ENCODE data around the gene TNFRSF18.

The TNFRSF18 gene

GRCh38 chr1:1183833-1184775 lies 22.3 kb downstream of the TNFRSF18 start:
- H3K4me3 ChIP-seq (ENCODE audit: low read depth, low read length), result no peak overlapping the region
- TF ChIP-seq CTCF (IDR thresholded peaks at IDR 0.05; ENCODE audit: low read depth, low read length), result no peak
- DNase-seq (ENCODE audit: low read depth, low spot score), result no peak
- in situ Hi-C loops (cut with HindIII; ENCODE audit: low sequenced_read_pairs), result no loop called here

GRCh38 chr1:1183221-1183747 lies 23.1 kb downstream of the TNFRSF18 start:
- H3K4me3 ChIP-seq (ENCODE audit: low read depth, low read length), result no peak overlapping the region
- no peak for TF ChIP-seq CTCF (IDR thresholded peaks at IDR 0.05; ENCODE audit: low read depth, low read length)
- no peak for DNase-seq (ENCODE audit: low read depth, low spot score)
- in situ Hi-C loops (cut with HindIII; ENCODE audit: low sequenced_read_pairs), result no loop called here

- in situ Hi-C loops (cut with HindIII; ENCODE audit: low sequenced_read_pairs), result no loop called here
- TF ChIP-seq CTCF (IDR thresholded peaks at IDR 0.05; ENCODE audit: low read depth, low read length), result no peak
- no peak for DNase-seq (ENCODE audit: low read depth, low spot score)
- no peak overlapping the region for H3K4me3 ChIP-seq (ENCODE audit: low read depth, low read length)
Observed at GRCh38 chr1:1182491-1183220, 23.7 kb downstream of the TNFRSF18 start.

- H3K4me3 ChIP-seq (ENCODE audit: low read depth, low read length), result no peak overlapping the region
- in situ Hi-C loops (cut with HindIII; ENCODE audit: low sequenced_read_pairs), result no loop called here
- no peak for DNase-seq (ENCODE audit: low read depth, low spot score)
- no peak for TF ChIP-seq CTCF (IDR thresholded peaks at IDR 0.05; ENCODE audit: low read depth, low read length)
Observed at GRCh38 chr1:1181938-1182410, 24.4 kb downstream of the TNFRSF18 start.

GRCh38 chr1:1181129-1181937 lies 25.1 kb downstream of the TNFRSF18 start:
- no peak overlapping the region for H3K4me3 ChIP-seq (ENCODE audit: low read depth, low read length)
- DNase-seq (ENCODE audit: low read depth, low spot score), result no peak
- TF ChIP-seq CTCF (IDR thresholded peaks at IDR 0.05; ENCODE audit: low read depth, low read length), result no peak
- in situ Hi-C loops (cut with HindIII; ENCODE audit: low sequenced_read_pairs), result no loop called here

All from astrocyte of the spinal cord (primary cell).